Measurements from ENCODE around the gene C16orf74. TPM values are rescaled to one million over a fixed set of nuclear protein-coding genes. Genes with fewer than 3 reads are reported as not detected.
A peak's percentile ranks its signal among the peaks of the same experiment; 100 is the strongest.

The C16orf74 gene
- total and polyA plus RNA-seq, 2 of the 13 experiments (the other 11 are each of a cell fraction or from before 2014, with no cell fraction given): 0.13 to 0.29 TPM

DNA sequence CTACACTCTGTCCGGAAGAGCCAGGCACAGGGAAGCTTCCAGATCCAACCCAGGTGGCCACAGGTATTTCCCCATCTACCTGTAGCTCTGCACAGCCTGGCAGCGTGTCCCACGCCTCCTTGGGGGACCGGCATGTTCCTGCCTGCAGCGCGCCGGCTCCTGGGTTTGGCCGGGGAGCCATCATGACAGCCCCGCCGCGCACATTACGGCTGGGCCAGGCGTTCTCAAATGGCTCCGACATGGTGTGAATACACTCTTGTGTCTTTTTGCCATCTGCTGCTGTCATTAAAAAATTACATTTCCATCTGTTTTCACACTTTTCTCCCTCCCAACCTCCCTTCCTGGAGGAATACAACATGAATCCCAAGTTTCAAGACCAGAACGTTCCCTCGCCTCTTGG lies 54.1 kb downstream of the C16orf74 start (continued):
- TF ChIP-seq ZFP82 (CRISPR knock-in tag; IDR thresholded peaks at IDR 0.05; ENCODE audit: borderline replicate concordance): no peak

DNA sequence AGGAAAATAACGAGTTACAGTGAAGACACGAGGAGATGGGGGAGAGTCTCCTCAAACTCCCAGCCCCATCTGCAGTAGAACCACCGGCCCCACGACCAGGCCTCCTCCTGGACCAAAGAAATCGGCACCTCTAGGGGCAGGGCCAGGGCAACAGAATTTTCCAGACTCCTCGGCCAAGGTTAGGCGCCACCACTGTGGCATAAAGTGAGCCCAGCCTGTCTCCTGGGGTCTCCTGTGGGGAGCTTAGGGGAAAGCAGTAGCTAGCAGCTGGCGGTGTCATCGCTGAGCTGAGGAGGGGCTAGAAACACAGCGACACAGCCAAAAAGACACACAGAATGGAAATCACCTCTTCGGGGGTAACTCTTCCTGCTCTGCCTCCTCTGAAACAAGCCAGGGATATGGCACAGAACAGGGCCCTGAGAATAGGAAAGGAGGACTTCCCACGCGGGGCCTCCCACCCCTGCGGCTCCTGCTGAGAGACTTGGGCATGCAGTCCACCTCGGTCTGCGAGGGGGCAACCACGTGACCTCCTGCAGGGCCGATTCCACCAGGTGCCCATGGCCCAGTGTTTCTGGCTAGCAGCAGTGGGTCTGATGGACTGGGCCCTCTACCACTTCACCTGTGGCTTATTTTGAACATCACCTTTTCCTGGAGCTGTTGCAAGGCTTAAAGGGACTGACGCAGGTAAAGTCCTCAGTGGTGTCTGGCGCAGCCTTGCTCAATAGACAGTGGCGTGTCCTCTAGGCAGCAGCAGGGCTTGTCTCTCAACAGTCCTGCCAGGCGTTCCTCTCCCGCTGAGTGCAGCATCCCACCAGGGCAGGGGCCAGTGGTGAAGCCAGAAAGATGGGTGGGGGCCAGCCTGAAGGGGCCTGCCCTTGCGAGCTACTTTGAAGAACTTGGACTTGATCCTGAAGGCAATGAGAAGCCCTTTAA lies 55.4 kb downstream of the C16orf74 start:
- Histone ChIP-seq H3K27me3 (ENCODE audit: control insufficient read depth in 1 of 2, insufficient read depth in 2 of 2, low read length in 2 of 2) (peaks cover 9 to 84% of the 10 kb centered on the region in 2 experiments; a peak in 4 of 5 replicates), H4K20me1 (ENCODE audit: insufficient read depth, low read length) (no peaks in the 10 kb centered on the region), H3K27ac (ENCODE audit: extremely low read length, insufficient read depth, low read length) (no peak overlapping the region), H3K79me2 (ENCODE audit: insufficient read depth, low read length) (no peaks in the 10 kb centered on the region), H3K9me3 (ENCODE audit: low read length) (no peaks in the 10 kb centered on the region), H3K4me2 (ENCODE audit: low read depth, low read length) (no peak overlapping the region), H3K9ac (ENCODE audit: insufficient read depth, low read depth, low read length) (no peak overlapping the region), H3K4me3 (replicated peaks in 1 of 3; ENCODE audit: insufficient read depth in 1 of 3, low read depth in 2 of 3, low read length in 3 of 3) (no peak overlapping the region), H2AFZ (ENCODE audit: low read length) (no peak overlapping the region), H3K36me3 (replicated peaks in 1 of 2; ENCODE audit: control insufficient read depth in 1 of 2, insufficient read depth in 2 of 2, low read length in 2 of 2) (no peaks in the 10 kb centered on the region), H3K4me1 (ENCODE audit: insufficient read depth, low read length) (peaks cover 22% of the 10 kb centered on the region)
- no TSS peak for BruUV-seq (replicated peaks)
- WGBS (ENCODE audit: low lambda C conversion rate): 30% methylated on average over 20 of the region's 24 CpGs
- ChIA-PET POLR2A (no interaction called here), CTCF (ENCODE audit: low intra/inter-chr PET ratio, low total read pairs) (no interaction called here)
- in situ Hi-C loops (cut with HindIII; ENCODE audit: extremely low pct_ligation_motif_present, low pct_unique_long_range_greater_than_20kb): no loop called here
- no peak for FAIRE-seq
- intact Hi-C loops (cut with micrococcal nuclease; ENCODE audit: unreplicated experiment): no loop called here
- no peak for DNase-seq (ENCODE audit: low spot score)
- ATAC-seq: peak; percentile 51
- TF ChIP-seq, protein P1, sequence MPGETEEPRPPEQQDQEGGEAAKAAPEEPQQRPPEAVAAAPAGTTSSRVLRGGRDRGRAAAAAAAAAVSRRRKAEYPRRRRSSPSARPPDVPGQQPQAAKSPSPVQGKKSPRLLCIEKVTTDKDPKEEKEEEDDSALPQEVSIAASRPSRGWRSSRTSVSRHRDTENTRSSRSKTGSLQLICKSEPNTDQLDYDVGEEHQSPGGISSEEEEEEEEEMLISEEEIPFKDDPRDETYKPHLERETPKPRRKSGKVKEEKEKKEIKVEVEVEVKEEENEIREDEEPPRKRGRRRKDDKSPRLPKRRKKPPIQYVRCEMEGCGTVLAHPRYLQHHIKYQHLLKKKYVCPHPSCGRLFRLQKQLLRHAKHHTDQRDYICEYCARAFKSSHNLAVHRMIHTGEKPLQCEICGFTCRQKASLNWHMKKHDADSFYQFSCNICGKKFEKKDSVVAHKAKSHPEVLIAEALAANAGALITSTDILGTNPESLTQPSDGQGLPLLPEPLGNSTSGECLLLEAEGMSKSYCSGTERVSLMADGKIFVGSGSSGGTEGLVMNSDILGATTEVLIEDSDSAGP (CRISPR knock-in tag; IDR thresholded peaks at IDR 0.05; ENCODE audit: borderline replicate concordance): 0 out of 2 replicates have a peak, but pooled peaks have one; percentile 30
- TF ChIP-seq KLF12 (CRISPR knock-in tag; IDR thresholded peaks at IDR 0.05; ENCODE audit: borderline replicate concordance) (no peak), ZNF407 (CRISPR knock-in tag; IDR thresholded peaks at IDR 0.05; ENCODE audit: not compliant biosample characterization) (peak; percentile 28), FOXA1 (IDR thresholded peaks at IDR 0.05) (no peak), FOXA1 (CRISPR knock-in tag; IDR thresholded peaks at IDR 0.05) (no peak), ZNF496 (CRISPR knock-in tag; IDR thresholded peaks at IDR 0.05; ENCODE audit: insufficient replicate concordance) (no peak), ESRRA (CRISPR knock-in tag; IDR thresholded peaks at IDR 0.05; ENCODE audit: low read depth) (no peak)
